ENCODE results near the gene F10. TPM values are rescaled to one million over a fixed set of nuclear protein-coding genes. Genes with fewer than 3 reads are reported as not detected.

F10 gene
- total and polyA plus RNA-seq, 4 experiments from 2014 or later, result not detected

DNA sequence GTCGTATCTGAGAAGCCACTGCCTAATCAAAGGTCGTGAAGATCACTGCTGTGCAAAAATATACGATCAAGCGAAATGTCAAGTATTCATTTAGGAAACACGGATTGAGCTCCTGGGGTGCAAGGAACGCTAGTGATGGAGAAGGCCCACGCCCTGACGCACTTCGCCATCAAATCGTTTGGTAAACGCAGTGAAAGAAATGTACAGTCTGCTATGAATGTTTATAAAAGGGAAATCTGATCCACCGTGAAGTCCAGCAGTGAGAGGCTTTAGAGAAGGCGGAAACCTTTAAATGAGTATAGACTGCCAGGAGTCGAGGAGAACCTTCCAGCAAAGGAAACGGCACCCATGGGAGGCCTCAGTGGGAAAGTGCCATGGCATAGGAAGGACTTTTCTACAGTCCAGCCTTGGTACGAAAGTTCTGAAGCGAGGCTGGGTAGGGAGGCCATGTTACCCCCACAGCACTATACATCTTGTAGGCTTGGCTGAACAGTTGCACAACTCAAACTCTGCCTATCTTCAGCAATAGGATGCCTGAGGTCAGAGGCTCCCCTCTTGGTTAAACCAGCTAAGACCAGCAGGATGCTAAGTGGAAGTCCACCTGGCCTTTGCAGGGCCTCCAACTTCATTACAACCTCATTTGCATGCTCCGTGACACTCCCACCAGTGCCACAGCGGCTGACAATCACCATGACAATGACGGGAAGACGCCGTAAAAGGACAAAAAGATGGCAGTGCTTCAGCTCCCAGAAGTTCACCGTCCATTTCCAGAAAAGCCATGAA is 65.5 kb downstream of the F10 start:
- POLR2A ChIA-PET (ENCODE audit: partially characterized antibody), result interaction anchor here (7.4 kb wide), 1 partner anchor 20 kb away, joined by 66 read pairs; the partner anchor contains the start of genes CUL4A and PCID2
- Histone ChIP-seq H3K4me3 (ENCODE audit: low read length in 2 of 2) (no peak overlapping the region), H3K9me3 (ENCODE audit: control insufficient read depth in 1 of 2, low read length in 2 of 2) (no peaks in the 10 kb centered on the region), H3K27ac (ENCODE audit: low read depth, low read length) (no peak overlapping the region), H3K4me1 (ENCODE audit: insufficient read depth, low read length) (peaks cover 42% of the 10 kb centered on the region), H3K36me3 (ENCODE audit: insufficient read depth, low read length) (peaks cover 50% of the 10 kb centered on the region), H3K27me3 (ENCODE audit: insufficient read depth, low read length) (no peaks in the 10 kb centered on the region)
- DNase-seq, result no peak
- H3K4me3 Mint-ChIP-seq, result no peak overlapping the region
- CTCF ChIA-PET (ENCODE audit: partially characterized antibody), result interaction anchor here (1.1 kb wide), 1 partner anchor 12 kb away, joined by 3 read pairs; no protein-coding TSS in a partner anchor
- peaks cover 47 to 68% of the 10 kb centered on the region in 2 donors for H3K36me3 Mint-ChIP-seq
- no peaks in the 10 kb centered on the region for H3K27me3 Mint-ChIP-seq
- H3K4me1 Mint-ChIP-seq, result peaks cover 29 to 51% (median 37%) of the 10 kb centered on the region in 4 donors
- peak overlapping the region in 3 of 7 donors; percentile 12 to 91 (median 88) for H3K27ac Mint-ChIP-seq
- H3K9me3 Mint-ChIP-seq, result no peaks in the 10 kb centered on the region
- intact Hi-C loops (cut with micrococcal nuclease), result no loop called here

DNA sequence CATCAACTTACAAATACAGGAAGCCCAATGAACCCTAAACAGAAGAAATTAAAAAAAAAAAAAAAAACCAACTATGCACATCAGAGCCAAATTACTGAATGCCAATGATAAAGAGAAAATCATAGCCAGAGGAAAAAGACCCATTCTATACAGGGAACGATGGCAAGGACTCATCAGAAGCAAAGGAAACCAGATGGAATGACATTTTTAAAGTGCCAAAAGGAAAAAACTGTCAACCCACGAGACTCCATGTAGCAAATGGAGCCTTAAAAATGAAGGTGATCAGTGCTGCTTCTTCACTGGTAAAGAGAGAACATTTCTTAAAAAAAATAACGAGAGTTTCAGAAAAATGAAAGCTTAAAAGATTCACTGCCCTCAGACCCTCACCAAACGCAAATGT is 67.6 kb downstream of the F10 start:
- H3K4me1 Mint-ChIP-seq, result peaks cover 15 to 33% (median 24%) of the 10 kb centered on the region in 4 donors
- no peaks in the 10 kb centered on the region for H3K27me3 ChIP-seq (ENCODE audit: insufficient read depth, low read length)
- H3K27ac ChIP-seq (ENCODE audit: low read depth, low read length), result no peak overlapping the region
- no peak overlapping the region for H3K4me3 ChIP-seq (ENCODE audit: low read length in 2 of 2)
- H3K36me3 Mint-ChIP-seq, result peaks cover 51 to 71% of the 10 kb centered on the region in 2 donors
- no peaks in the 10 kb centered on the region for H3K9me3 ChIP-seq (ENCODE audit: control insufficient read depth in 1 of 2, low read length in 2 of 2)
- peak overlapping the region in 1 of 7 donors; percentile 35 for H3K27ac Mint-ChIP-seq
- H3K4me3 Mint-ChIP-seq, result no peak overlapping the region
- no peaks in the 10 kb centered on the region for H3K9me3 Mint-ChIP-seq
- H3K4me1 ChIP-seq (ENCODE audit: insufficient read depth, low read length), result peaks cover 22% of the 10 kb centered on the region
- intact Hi-C loops (cut with micrococcal nuclease), result no loop called here
- H3K27me3 Mint-ChIP-seq, result no peaks in the 10 kb centered on the region
- POLR2A ChIA-PET (ENCODE audit: partially characterized antibody), result interaction anchor here (1.5 kb wide), 1 partner anchor 20 kb away, joined by 8 read pairs; the partner anchor contains the start of gene CUL4A
- CTCF ChIA-PET (ENCODE audit: partially characterized antibody), result no interaction called here
- peaks cover 56% of the 10 kb centered on the region for H3K36me3 ChIP-seq (ENCODE audit: insufficient read depth, low read length)
- DNase-seq, result no peak

DNA sequence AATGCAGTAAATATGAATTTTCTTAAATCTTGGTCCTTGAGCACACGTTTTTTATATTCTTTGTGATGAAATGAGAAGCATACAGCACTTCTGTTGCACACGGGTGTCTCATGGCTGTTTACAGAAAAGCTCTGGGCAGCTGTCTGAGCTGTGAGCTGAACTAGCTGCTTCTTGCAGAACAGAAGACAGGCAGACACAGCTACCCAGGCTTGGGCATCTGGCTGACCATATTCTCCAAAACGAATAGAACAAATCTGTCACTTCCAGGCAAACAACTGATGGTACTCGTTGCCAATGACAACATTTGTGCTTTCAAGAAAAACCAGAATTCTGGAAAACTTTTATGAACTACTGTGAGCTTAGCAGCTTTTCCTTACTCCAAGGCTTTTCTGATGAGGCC is 69.7 kb downstream of the F10 start:
- no peaks in the 10 kb centered on the region for H3K9me3 ChIP-seq (ENCODE audit: control insufficient read depth in 1 of 2, low read length in 2 of 2)
- H3K4me1 Mint-ChIP-seq, result peaks cover 2 to 14% (median 8%) of the 10 kb centered on the region in 4 donors
- intact Hi-C loops (cut with micrococcal nuclease), result no loop called here
- H3K4me3 Mint-ChIP-seq, result no peak overlapping the region
- ChIA-PET POLR2A (ENCODE audit: partially characterized antibody) (interaction anchor here (0.8 kb wide), 1 partner anchor 18 kb away, joined by 4 read pairs; the partner anchor contains the start of gene CUL4A), CTCF (ENCODE audit: partially characterized antibody) (no interaction called here)
- H3K9me3 Mint-ChIP-seq, result no peaks in the 10 kb centered on the region
- H3K27me3 ChIP-seq (ENCODE audit: insufficient read depth, low read length), result no peaks in the 10 kb centered on the region
- peaks cover 1% of the 10 kb centered on the region for H3K4me1 ChIP-seq (ENCODE audit: insufficient read depth, low read length)
- no peaks in the 10 kb centered on the region for H3K27me3 Mint-ChIP-seq
- H3K27ac ChIP-seq (ENCODE audit: low read depth, low read length), result no peak overlapping the region
- peaks cover 73% of the 10 kb centered on the region for H3K36me3 ChIP-seq (ENCODE audit: insufficient read depth, low read length)
- no peak overlapping the region for H3K4me3 ChIP-seq (ENCODE audit: low read length in 2 of 2)
- peaks cover 65 to 78% of the 10 kb centered on the region in 2 donors for H3K36me3 Mint-ChIP-seq
- no peak for DNase-seq
- no peak overlapping the region for H3K27ac Mint-ChIP-seq

DNA sequence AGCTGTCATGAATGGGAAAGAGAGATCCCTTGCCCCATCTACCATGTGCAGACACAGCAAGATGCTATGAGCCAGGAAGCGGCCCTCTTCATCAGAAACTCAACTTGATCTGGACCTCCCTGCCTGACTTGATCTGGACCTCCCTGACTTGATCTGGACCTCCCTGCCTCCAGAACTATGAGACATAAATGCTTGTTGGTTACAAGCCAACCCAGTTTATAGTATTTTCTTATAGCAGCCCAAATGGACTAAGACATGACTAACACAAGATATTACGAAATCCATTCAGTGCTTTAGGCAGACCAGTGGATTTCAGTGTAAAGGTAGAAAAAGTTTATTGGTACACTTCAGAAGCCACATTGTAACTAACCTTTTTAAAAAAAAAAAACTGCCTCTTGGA is 70.3 kb downstream of the F10 start:
- Mint-ChIP-seq H3K27ac (peak overlapping the region in 1 of 7 donors; percentile 60), H3K36me3 (peaks cover 65 to 78% of the 10 kb centered on the region in 2 donors), H3K4me3 (no peak overlapping the region), H3K27me3 (no peaks in the 10 kb centered on the region), H3K9me3 (no peaks in the 10 kb centered on the region), H3K4me1 (peaks cover under 1 to 11% (median 5%) of the 10 kb centered on the region in 4 donors)
- Histone ChIP-seq H3K4me3 (ENCODE audit: low read length in 2 of 2) (no peak overlapping the region), H3K27me3 (ENCODE audit: insufficient read depth, low read length) (no peaks in the 10 kb centered on the region), H3K36me3 (ENCODE audit: insufficient read depth, low read length) (peaks cover 73% of the 10 kb centered on the region), H3K27ac (ENCODE audit: low read depth, low read length) (no peak overlapping the region), H3K9me3 (ENCODE audit: control insufficient read depth in 1 of 2, low read length in 2 of 2) (no peaks in the 10 kb centered on the region), H3K4me1 (ENCODE audit: insufficient read depth, low read length) (no peaks in the 10 kb centered on the region)
- POLR2A ChIA-PET (ENCODE audit: partially characterized antibody), result no interaction called here
- intact Hi-C loops (cut with micrococcal nuclease), result no loop called here
- CTCF ChIA-PET (ENCODE audit: partially characterized antibody), result no interaction called here
- no peak for DNase-seq

DNA sequence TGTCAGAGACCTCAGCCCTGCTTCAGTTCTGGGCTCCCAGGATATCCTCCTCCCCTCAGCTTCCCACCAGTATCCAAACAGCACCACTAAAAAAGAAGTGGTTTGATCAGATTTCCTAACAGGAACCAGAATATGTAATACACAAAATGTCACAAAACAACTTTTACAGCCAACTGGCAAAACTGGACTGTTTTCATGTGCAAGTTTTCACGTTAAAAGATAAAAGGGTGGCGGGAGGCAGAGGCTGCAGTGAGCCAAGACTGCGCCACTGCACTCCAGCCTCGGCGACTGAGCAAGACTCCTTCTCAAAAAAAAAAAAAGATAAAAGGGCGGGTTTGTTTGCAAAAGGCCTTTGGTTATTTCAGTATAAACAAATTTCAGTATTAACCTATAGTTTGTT is 72.8 kb downstream of the F10 start:
- intact Hi-C loops (cut with micrococcal nuclease), result no loop called here
- Histone ChIP-seq H3K27me3 (ENCODE audit: insufficient read depth, low read length) (no peaks in the 10 kb centered on the region), H3K9me3 (ENCODE audit: control insufficient read depth in 1 of 2, low read length in 2 of 2) (no peaks in the 10 kb centered on the region), H3K36me3 (ENCODE audit: insufficient read depth, low read length) (peaks cover 75% of the 10 kb centered on the region), H3K4me1 (ENCODE audit: insufficient read depth, low read length) (no peaks in the 10 kb centered on the region), H3K27ac (ENCODE audit: low read depth, low read length) (no peak overlapping the region), H3K4me3 (ENCODE audit: low read length in 2 of 2) (no peak overlapping the region)
- Mint-ChIP-seq H3K27me3 (no peaks in the 10 kb centered on the region), H3K9me3 (no peaks in the 10 kb centered on the region), H3K36me3 (peaks cover 51 to 79% of the 10 kb centered on the region in 2 donors), H3K4me3 (no peak overlapping the region), H3K4me1 (peaks cover 0 to 5% (median 1%) of the 10 kb centered on the region in 4 donors), H3K27ac (no peak overlapping the region)
- ChIA-PET CTCF (ENCODE audit: partially characterized antibody) (no interaction called here), POLR2A (ENCODE audit: partially characterized antibody) (no interaction called here)
- no peak for DNase-seq

DNA sequence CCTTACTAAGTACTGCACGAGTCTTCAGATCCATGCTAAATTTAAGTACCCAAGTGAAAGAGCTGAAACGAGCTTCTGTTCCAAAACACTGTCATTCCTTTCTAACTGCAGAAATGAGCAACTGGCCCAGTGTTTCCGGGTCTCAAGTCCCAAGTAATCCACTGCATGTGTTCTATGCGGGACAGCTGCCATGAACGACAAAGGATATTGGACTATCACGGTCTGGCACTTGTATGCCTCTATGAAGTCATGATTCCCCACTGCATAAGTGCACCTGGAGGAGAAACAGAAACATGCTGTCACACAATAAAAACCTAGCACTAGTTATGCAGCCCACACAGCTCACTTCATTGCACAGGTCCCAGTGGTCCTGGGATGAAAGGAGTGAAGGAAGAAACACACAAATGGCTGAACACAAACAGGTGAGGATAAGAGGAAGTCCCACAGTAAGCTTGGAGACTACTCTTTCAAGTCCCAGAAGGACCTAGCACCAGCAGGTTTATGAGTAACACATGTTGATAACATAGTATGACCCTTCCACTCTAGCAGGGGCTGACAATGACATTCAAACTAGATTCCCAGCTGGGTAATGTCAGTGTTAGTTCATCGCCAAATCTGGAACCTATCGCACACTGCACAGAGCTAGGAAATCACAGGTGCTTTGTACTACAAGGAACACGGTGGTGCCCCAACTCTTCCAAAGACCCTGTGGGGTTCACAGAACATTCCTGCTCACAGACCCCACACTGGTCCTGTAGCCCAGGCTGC is 74.6 kb downstream of the F10 start:
- peaks cover 3% of the 10 kb centered on the region for H3K4me1 ChIP-seq (ENCODE audit: insufficient read depth, low read length)
- ChIA-PET POLR2A (ENCODE audit: partially characterized antibody) (interaction anchor here (1.1 to 1.9 kb wide), 2 partner anchors 11 to 13 kb away, joined by 3 to 5 read pairs; partner anchors contain the start of genes CUL4A and PCID2), CTCF (ENCODE audit: partially characterized antibody) (no interaction called here)
- no peak for DNase-seq
- Mint-ChIP-seq H3K27me3 (no peaks in the 10 kb centered on the region), H3K4me3 (no peak overlapping the region), H3K27ac (no peak overlapping the region), H3K4me1 (peaks cover 5 to 8% (median 6%) of the 10 kb centered on the region in 4 donors), H3K36me3 (peaks cover 49 to 74% of the 10 kb centered on the region in 2 donors), H3K9me3 (no peaks in the 10 kb centered on the region)
- no peaks in the 10 kb centered on the region for H3K27me3 ChIP-seq (ENCODE audit: insufficient read depth, low read length)
- intact Hi-C loops (cut with micrococcal nuclease), result no loop called here
- no peak overlapping the region for H3K27ac ChIP-seq (ENCODE audit: low read depth, low read length)
- peaks cover 70% of the 10 kb centered on the region for H3K36me3 ChIP-seq (ENCODE audit: insufficient read depth, low read length)
- no peak overlapping the region for H3K4me3 ChIP-seq (ENCODE audit: low read length in 2 of 2)
- H3K9me3 ChIP-seq (ENCODE audit: control insufficient read depth in 1 of 2, low read length in 2 of 2), result no peaks in the 10 kb centered on the region
